ENCODE results near the gene KLHL21. TPM values are rescaled to one million over a fixed set of nuclear protein-coding genes. Genes with fewer than 3 reads are reported as not detected.
A peak's percentile ranks its signal among the peaks of the same experiment; 100 is the strongest.

The KLHL21 gene
- total and polyA plus RNA-seq, 9 of the 15 experiments (the other 6 are each of a cell fraction or from before 2014, with no cell fraction given) = 2.1 to 42.1 (median 17.5) TPM

DNA sequence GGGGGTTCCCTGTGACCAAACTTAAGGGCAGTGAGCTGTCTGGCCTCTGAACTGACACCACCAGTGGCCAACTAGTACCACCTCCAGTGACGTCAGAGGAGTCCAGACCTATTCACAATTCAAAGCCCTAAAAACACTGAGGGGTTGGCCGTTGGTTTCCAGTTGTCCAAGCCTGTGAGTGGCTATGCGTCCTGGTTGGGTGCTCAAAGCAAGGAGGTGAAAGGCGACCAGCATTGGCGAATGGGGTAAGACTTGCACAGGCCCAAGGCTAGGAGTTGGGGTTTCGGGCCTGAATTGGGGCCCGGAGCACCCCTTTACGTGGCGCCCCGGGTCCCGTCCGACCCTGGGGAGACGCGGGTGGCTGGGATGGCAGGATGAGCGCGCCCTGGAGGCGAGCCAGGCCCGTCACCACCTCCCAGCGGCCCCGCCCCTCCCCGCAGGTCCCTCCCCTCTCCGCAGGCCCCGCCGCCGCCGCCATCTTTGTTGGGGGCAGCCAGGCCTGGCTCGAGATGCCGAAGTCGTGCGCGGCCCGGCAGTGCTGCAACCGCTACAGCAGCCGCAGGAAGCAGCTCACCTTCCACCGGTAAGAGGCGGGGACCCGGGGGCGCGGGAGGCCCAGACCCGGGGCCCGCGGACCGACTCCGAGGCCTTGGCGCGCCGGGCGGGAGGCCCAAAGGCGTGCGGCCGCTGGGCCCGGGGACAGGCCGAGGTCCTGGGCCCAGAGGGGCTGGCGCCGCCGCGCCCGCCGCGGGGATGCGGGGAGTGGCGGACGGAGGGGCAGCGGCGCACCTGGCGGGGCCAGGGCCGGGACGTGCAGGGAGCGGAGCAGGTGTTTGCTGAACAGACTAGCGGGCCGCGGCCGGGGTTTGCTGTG is 22.3 kb upstream of the KLHL21 start, which contains the start of gene THAP3 (continued):
- TF ChIP-seq, protein P1, sequence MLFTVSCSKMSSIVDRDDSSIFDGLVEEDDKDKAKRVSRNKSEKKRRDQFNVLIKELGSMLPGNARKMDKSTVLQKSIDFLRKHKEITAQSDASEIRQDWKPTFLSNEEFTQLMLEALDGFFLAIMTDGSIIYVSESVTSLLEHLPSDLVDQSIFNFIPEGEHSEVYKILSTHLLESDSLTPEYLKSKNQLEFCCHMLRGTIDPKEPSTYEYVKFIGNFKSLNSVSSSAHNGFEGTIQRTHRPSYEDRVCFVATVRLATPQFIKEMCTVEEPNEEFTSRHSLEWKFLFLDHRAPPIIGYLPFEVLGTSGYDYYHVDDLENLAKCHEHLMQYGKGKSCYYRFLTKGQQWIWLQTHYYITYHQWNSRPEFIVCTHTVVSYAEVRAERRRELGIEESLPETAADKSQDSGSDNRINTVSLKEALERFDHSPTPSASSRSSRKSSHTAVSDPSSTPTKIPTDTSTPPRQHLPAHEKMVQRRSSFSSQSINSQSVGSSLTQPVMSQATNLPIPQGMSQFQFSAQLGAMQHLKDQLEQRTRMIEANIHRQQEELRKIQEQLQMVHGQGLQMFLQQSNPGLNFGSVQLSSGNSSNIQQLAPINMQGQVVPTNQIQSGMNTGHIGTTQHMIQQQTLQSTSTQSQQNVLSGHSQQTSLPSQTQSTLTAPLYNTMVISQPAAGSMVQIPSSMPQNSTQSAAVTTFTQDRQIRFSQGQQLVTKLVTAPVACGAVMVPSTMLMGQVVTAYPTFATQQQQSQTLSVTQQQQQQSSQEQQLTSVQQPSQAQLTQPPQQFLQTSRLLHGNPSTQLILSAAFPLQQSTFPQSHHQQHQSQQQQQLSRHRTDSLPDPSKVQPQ (CRISPR knock-in tag; IDR thresholded peaks at IDR 0.05; ENCODE audit: borderline replicate concordance) = no peak
- no peak for TF ChIP-seq MIER1 (IDR thresholded peaks at IDR 0.05; ENCODE audit: low read depth)
- TF ChIP-seq, protein P2, sequence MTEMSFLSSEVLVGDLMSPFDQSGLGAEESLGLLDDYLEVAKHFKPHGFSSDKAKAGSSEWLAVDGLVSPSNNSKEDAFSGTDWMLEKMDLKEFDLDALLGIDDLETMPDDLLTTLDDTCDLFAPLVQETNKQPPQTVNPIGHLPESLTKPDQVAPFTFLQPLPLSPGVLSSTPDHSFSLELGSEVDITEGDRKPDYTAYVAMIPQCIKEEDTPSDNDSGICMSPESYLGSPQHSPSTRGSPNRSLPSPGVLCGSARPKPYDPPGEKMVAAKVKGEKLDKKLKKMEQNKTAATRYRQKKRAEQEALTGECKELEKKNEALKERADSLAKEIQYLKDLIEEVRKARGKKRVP (CRISPR knock-in tag; IDR thresholded peaks at IDR 0.05) = no peak
- TF ChIP-seq ATF6 (CRISPR knock-in tag; IDR thresholded peaks at IDR 0.05) = no peak
- TF ChIP-seq, protein P3, sequence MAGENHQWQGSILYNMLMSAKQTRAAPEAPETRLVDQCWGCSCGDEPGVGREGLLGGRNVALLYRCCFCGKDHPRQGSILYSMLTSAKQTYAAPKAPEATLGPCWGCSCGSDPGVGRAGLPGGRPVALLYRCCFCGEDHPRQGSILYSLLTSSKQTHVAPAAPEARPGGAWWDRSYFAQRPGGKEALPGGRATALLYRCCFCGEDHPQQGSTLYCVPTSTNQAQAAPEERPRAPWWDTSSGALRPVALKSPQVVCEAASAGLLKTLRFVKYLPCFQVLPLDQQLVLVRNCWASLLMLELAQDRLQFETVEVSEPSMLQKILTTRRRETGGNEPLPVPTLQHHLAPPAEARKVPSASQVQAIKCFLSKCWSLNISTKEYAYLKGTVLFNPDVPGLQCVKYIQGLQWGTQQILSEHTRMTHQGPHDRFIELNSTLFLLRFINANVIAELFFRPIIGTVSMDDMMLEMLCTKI (IDR thresholded peaks at IDR 0.05; ENCODE audit: partially characterized antibody) = no peak
- TF ChIP-seq DACH1 (IDR thresholded peaks at IDR 0.05; ENCODE audit: partially characterized antibody) = no peak
- 0 out of 2 replicates have a peak, but pooled peaks have one; percentile 39 for TF ChIP-seq ZNF431 (CRISPR knock-in tag; IDR thresholded peaks at IDR 0.05)
- no peak for TF ChIP-seq ZNF133 (CRISPR knock-in tag; IDR thresholded peaks at IDR 0.05)
- peak; percentile 25; the same call in 1 of the 2 replicates for TF ChIP-seq ZBTB9 (CRISPR knock-in tag; IDR thresholded peaks at IDR 0.05)
- peak in 1 of 2 experiments; percentile 73; a peak in 2 of 4 replicates for TF ChIP-seq SRF (CRISPR knock-in tag; IDR thresholded peaks at IDR 0.05)
- peak; percentile 64 for TF ChIP-seq ETS1 (conservative IDR thresholded peaks at IDR 0.05; ENCODE audit: control insufficient read depth, low read depth, low read length)
- TF ChIP-seq XRCC4 (IDR thresholded peaks at IDR 0.05; ENCODE audit: extremely low read depth, insufficient read depth, insufficient read length) = no peak
- no peak for TF ChIP-seq BRD9 (IDR thresholded peaks at IDR 0.05; ENCODE audit: low read depth, partially characterized antibody)
- peak in 1 of 2 experiments; percentile 67; a peak in 1 of 4 replicates for TF ChIP-seq HDAC1 (IDR thresholded peaks at IDR 0.05)
